ENCODE results near the gene CIAO1. TPM values are rescaled to one million over a fixed set of nuclear protein-coding genes. Genes with fewer than 3 reads are reported as not detected.

The CIAO1 gene
- total RNA-seq, 1 donor from 2014 or later: 49.1 TPM

DNA sequence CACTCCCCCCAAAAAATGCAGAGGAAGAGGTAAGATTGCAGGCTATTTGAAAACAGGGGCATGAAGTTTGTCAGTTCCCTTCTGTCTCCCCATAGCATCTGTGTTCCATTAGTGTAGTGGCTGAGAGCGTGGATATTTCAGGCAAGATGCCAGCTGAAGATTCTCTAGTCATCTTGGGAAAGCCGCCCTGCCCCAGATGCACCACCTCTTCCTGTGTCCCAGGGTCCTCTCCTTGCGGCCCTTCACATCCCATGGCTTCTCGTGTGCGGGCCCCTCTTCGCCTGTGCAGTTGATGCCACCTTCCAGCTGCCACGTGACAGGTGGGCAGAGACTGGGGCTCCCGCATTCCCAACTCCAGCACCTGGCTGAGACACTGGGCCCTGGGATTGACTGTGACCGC lies 16.4 kb upstream of the CIAO1 start:
- peak; percentile 45 for DNase-seq (ENCODE audit: low spot score)

- no peak for DNase-seq (ENCODE audit: low spot score)
These were observed 15.8 kb upstream of the CIAO1 start for GRCh38 chr2:96250188-96250587.

DNA sequence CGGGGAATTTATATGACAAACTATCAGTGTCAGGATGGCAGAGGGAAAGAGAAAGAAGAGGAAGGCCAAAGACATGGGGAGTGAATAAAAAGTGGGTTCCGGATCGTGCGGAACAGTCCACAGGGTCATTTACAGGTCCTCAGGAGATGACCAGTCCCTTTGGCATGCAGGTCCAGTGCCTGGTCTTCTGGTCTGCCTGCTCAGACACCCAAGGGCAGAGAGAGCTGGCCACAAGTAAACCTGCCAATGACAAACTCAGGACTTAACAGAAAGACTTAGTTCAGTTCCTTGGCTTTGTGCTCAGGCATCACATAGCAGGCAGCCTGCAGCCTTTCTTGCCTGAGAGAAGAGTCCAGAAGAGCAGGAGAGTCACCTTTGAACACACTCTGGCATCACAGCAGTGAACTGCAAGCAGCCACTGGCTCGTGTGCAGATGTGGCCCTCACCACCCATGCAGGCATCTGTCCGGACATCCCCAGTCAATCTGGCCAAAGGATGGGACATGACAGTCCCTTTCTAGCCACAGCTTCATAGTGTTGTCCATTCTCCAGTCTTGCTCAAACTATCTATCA lies 14.2 kb upstream of the CIAO1 start:
- peak; percentile 69 for DNase-seq (ENCODE audit: low spot score)

DNA sequence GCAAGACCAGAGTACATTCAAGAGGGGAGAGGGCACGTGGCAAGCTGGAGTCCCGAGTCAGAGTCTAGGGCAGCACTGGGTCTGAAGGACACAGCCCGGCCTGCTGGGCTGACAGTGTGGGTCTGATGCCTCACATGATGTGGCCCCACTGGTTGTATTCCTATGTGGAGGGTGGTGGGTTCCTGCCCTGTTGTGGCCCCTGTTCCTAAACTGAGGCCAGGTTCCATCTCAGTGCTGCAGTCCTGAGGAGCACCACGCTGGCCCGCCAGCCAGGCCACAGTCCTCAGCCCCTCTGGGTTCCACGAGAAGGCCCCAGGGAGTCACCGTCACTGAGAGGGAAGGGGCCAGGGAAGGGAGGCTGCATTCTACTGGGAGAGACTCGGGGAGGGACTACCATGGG lies 13.5 kb upstream of the CIAO1 start:
- DNase-seq (ENCODE audit: low spot score): no peak

GRCh38 chr2:96253006-96253405 lies 13.0 kb upstream of the CIAO1 start:
- DNase-seq (ENCODE audit: low spot score): no peak

- DNase-seq (ENCODE audit: low spot score): no peak
These were observed 11.5 kb upstream of the CIAO1 start for GRCh38 chr2:96254571-96254970.

DNA sequence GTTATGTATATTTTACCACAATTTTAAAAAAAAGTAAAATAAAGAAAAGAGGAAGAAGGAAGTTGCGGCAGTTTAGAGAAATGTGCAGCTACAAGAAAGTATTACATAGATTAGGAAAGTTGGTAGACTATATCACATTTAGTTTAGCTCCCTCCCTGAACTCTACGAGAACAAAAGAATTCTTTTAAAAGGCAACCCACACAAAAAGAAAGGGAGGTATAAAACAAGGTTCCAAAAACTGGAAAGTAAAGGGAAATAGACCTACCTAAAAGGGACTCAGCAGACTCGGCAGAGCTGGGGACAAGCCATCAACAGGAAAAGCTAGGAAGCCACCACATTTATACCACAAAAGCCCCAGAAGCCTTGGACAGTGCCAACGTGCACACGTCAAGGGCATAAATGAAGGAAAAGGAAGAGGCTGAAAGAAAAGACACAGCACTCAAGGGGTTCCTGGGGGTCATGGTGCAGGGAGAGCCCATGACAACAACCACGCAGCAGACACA lies 9.4 kb upstream of the CIAO1 start:
- no peak for DNase-seq (ENCODE audit: low spot score)

DNA sequence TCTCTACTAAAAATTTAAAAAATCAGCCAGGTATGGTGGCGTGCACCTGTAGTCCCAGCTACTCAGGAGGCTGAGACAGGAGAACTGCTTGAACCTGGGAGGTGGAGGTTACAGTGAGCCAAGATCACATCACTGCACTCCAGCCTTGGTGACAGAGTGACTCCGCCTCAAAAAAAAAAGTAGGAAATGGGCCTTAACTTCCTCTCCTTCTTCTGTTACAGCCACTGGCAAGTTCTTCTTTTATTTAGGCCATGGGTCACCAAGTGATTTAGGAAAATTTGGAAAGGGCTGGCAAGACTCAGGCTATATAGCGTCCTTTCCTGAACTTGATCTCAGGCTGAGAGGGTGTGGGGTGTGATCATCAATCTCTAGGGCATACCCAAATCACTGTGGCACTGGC lies 8.3 kb upstream of the CIAO1 start:
- DNase-seq (ENCODE audit: low spot score): peak; percentile 19

GRCh38 chr2:96258166-96259022 lies 7.6 kb upstream of the CIAO1 start:
- DNase-seq (ENCODE audit: low spot score): no peak

GRCh38 chr2:96259497-96259921 lies 6.5 kb upstream of the CIAO1 start:
- DNase-seq (ENCODE audit: low spot score): no peak

- DNase-seq (ENCODE audit: low spot score): peak; percentile 62
These were observed 5.4 kb upstream of the CIAO1 start for GRCh38 chr2:96260387-96261260.

- no peak for DNase-seq (ENCODE audit: low spot score)
These were observed 4.6 kb upstream of the CIAO1 start for GRCh38 chr2:96261328-96262003.

DNA sequence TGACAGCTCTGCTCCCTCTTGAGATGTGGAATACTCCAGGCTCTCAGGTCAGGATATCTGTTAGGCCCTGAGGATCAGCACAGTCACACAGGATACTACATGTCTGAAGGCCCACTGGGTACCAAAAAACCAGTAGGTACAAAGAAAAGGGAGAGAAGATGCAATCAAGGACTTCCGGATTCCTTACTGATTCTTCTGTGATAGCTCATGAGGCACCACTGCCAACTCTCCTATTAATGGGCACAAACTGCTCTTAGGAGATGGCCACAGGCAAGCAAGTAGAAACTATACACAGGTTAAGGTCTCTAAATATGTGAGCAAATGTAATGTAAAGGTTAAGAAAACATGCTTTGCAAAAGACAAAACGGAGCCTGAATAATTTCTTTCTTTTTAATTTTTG lies 3.7 kb upstream of the CIAO1 start:
- DNase-seq (ENCODE audit: low spot score): no peak

DNA sequence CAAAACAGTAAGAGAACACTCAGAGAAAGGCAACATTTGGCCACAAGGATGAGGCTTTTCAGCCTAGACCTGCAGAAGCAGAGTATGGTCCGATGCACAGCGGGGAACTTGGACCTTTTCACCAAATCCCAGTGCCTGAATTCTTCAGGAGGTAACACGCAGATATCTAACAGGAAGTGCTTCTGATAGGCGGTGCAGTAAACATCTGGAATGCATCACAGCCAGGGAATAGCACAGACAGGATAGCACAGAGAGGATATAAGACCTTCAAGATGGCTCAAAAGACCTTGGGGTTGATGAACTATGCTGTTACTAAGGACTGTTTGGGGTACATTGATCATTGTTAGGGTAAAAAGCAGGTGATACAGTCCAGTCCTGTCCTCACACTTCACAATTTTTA lies 1.9 kb upstream of the CIAO1 start:
- no peak for DNase-seq (ENCODE audit: low spot score)

GRCh38 chr2:96264656-96265348 lies 1.2 kb upstream of the CIAO1 start:
- peak; percentile 11 for DNase-seq (ENCODE audit: low spot score)

- no peak for DNase-seq (ENCODE audit: low spot score)
These were observed 631 bp upstream of the CIAO1 start for GRCh38 chr2:96265349-96265839.

DNA sequence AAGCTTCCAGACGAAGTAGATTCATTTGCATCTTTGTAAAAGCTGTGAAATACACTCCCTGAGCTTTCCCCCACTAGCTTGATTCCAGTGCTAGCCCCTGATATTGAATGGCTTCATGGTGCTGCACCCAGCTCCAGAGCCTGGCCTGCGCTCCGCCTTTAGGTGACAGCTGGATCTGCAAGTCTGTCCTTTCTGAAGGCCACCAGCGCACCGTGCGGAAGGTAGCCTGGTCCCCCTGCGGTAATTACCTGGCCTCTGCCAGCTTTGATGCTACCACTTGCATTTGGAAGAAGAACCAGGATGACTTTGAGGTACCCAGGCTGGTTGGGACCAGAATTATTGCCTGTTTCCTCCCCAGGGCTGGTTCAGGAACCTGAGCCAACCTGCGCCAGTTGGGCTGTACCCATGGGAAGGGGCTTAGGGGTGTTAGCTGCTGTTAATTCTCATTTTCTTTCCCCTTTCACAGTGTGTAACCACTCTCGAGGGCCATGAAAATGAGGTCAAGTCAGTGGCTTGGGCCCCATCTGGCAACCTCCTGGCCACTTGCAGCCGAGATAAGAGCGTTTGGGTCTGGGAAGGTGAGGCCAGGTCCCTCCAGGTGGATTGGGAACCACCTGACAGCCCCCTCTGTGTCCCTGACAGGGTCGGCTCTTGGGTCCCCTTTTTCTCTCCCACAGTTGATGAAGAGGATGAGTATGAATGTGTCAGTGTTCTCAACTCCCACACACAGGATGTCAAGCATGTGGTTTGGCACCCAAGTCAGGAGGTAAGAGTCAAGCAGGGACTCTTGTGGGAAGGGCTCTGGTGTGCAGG lies 1.3 kb downstream of the CIAO1 start:
- DNase-seq (ENCODE audit: low spot score): peak; percentile 12

DNA sequence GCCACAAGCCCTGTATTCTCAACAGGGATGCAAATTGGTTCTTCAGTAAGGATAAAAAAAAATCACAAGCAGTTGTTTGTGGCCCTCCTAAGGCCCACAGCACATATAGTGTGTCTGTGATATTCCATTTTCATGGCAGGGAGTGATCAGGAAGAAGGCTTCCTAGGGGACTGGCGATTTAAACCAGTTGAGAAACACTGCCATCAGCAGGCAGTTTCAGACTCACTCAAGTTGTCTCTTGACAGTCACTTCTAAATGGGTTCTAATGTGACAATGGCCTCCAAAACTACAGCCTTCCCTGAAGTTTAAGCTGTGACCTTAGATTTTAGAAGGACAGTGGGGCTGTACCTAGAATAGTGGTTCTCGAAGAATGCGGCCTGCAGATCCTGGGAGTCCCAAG lies 6.0 kb downstream of the CIAO1 start:
- DNase-seq (ENCODE audit: low spot score): no peak

- DNase-seq (ENCODE audit: low spot score): no peak
These were observed 7.7 kb downstream of the CIAO1 start for GRCh38 chr2:96273763-96274162.
